NCI-H1436 (cell line): ENCODE data around the gene GATA3.

ENCODE experiments used
- DNase-seq: peaks from one replicate; lab custom pipeline; 2025; lab: John Stamatoyannopoulos, UW

GATA3 gene

GRCh38 chr10:8064436-8064835, 9.9 kb downstream of the GATA3 start:
- DNase-seq = no peak

- no peak for DNase-seq
These were observed 11.2 kb downstream of the GATA3 start for GRCh38 chr10:8065651-8066050.

DNA sequence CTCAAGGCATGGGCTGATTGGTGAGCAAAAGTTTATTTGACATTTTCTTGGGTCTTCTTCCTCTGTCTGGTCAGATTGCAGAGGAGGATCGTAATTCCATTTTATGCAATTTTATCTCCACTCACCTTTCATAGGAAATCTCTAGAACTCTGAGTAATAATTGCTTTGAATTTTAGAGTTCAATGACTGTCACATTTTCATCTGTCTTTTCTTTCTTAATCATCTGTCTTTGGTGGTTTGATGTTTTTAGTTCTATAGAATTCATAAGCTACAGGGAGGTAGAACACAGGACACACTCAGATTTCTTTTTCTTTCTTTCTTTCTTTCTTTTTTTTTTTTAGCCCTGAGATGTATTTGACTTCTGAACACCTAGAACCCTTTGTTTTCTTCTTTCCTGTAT, 11.6 kb downstream of the GATA3 start:
- no peak for DNase-seq

GRCh38 chr10:8066797-8067196, 12.3 kb downstream of the GATA3 start:
- DNase-seq = no peak

- no peak for DNase-seq
These were observed 14.6 kb downstream of the GATA3 start for GRCh38 chr10:8069108-8069507.

DNA sequence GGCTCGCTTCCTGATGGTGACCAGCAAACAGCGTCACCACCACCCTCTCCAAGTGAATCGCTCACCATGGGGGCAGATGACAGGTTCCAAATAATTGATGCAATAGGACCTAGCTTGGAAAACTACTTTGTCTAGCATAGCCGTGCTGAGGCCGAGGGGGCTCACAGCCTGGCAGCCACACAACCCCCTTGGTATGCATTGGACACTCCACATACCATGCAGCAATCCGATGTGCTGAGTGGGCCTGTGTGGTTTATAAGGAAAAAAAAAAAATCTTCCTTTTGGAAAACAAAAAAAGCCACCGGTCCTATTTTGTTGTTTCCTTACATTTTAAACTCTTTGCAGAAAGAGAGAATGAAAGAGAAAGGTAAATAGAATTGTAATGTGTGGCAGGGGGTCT, 15.1 kb downstream of the GATA3 start:
- no peak for DNase-seq

- no peak for DNase-seq
These were observed 16.0 kb downstream of the GATA3 start for GRCh38 chr10:8070440-8070839.

GRCh38 chr10:8071006-8071405, 16.5 kb downstream of the GATA3 start:
- no peak for DNase-seq

DNA sequence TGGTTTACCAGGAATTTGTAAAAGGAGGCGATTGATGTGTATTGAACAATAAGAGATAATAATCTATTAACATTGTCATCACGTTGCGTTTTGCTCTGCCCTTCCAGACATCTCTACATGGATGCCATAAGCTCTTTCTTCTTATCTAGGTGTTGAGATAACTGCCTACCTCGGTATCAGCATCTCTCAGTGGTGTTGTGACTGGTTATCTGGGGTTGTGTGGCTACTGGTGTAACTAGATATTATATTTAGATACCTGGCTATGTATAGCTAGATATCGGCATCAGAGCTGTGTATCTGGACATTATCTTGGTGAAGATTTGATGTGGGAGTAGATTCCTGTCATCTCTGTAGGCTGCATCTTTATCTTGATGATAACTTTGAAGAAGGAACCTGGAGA, 17.2 kb downstream of the GATA3 start:
- no peak for DNase-seq

GRCh38 chr10:8072211-8072610, 17.7 kb downstream of the GATA3 start:
- no peak for DNase-seq

GRCh38 chr10:8073691-8074416, 19.4 kb downstream of the GATA3 start:
- no peak for DNase-seq

GRCh38 chr10:8074881-8075280, 20.4 kb downstream of the GATA3 start:
- no peak for DNase-seq

DNA sequence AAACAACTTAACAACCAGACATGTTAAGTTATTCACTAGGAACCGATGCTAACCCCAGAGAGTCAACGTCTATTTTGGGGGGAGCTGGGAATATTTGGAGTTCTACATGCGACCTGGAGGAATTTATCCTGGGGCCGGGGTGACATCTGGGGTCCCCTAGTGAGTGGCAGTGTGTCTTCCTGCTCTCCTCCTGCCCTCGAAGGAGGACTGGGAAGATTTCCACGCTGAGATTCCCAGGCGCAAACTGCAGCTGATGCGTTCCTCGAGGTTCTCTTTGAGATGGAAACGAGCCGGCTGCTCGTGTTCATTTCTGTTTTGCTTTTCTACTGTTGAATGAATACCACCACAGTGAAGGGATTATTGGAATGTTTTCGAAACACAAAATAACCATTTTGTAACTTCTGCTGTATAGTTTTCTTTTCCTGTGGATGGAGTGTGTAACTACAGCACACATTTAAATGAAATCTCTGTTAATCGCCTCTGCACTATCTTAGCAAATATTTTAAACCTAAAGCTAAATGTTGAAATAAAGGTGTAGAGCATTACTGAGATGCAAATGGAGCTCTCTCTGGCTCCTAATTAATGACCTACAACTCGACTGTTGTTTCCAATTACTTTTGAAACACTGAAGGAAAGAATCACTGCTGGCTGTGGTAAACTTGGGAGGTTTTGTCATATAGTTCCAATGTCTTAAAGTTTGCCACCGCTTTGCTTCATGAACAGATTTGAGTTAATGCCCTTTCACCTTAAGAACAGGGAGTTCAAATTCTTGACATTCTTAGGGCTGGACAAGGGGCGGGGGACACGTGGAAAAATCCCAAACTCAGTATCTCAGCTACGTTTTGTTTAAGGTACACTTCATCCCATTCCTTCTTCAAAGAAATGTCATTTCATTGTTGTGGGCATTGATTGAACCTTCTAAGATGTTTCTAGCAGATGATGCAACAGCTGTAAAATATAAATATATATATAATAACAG, 21.1 kb downstream of the GATA3 start:
- DNase-seq = no peak

GRCh38 chr10:8076933-8077332, 22.4 kb downstream of the GATA3 start:
- no peak for DNase-seq

DNA sequence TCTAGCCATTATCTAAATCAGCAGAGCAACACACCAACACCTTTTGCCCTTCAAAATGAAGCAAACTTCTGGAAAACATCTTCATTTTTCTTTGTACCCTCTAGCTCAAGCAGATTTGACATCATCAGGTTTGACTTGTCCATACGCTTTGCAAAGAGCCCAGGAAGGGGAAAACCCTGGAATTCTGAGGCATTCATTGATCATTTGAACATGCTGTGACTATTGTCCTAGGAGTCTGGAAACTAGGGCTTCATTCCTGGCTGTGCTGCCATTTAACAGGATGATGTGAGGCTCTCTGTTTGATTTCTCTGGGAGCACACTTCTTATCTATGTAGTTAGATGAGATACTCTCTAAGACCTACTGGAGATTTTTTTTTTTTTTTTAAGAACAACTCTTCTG, 23.5 kb downstream of the GATA3 start:
- no peak for DNase-seq

- DNase-seq = no peak
These were observed 24.6 kb downstream of the GATA3 start for GRCh38 chr10:8079126-8079525.

GRCh38 chr10:8084799-8085198, 30.3 kb downstream of the GATA3 start:
- no peak for DNase-seq

DNA sequence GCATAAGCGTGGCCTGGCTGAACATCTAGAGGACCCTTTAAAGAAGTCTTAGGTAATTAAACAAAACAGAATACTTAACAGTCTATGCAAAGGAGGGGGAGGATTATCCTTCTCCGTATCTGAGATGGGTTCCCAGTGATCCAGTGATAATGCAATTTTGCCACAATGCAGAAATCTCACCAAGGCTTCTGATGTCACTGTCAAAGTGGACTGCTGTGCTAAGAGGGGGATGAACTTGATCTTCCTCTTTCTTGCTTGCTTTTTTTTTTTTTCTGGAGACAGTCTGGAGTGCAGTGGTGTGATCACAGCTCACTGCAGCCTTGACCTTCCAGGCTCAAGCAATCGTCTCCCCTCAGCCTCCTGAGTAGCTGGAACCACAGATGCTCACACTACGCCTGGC, 30.8 kb downstream of the GATA3 start:
- DNase-seq = no peak

DNA sequence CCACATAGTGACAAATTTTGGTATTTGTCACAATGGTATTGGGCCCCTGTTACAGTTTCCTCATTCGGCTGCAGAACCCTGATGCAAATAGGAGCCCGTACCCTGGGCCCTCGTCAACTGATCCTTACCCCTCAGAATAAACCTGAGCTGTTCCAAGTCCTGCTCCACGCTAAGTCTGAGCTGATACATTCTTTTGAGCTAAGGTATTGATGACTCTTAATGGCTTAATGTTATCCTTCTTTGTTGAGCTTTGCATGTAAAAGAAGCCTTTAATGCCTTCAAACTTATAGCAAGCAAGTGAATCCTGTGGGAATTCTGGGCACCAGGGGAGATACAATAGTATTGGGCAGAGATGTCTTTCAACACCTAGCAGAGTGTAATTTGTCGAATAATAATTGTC, 31.8 kb downstream of the GATA3 start:
- no peak for DNase-seq

- DNase-seq = no peak
These were observed 34.0 kb downstream of the GATA3 start for GRCh38 chr10:8088504-8088903.

DNA sequence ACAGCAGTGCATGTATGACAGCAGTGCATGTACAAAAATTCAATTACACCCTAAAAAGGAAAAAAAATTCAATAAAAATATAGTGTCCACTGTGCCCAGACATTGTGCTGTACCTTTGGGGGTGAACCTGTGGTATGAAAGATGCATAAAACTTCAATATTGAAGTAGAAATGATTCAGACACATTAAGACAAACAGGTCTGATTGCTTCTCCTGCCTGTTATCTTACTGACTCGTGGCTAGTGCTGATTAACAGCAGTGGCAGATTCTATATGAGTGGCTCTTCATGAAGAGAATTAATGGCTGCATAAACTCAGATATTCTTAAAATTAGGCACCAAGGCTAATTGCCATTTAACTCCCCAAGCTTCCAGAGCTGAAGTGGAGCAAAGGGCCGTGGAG, 37.9 kb downstream of the GATA3 start:
- no peak for DNase-seq

DNA sequence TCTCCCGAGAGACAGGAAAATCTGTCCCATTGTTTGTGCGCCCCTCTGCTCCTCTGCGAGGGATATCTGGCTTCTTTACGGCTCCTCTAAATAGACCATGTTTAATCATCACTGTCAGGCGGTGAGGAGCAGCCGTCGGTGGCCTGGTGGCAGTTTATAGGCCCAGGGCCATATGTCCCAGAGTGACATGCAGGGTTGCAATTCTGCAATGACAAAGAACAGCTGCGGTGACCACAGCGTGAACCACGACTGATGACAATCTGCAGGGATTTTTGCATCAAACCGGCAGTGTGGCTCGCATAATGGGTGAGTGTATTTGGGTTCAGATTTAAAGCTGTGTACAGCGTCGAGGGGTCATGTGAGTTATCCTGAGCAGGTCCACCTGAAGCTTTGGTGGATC, 41.5 kb downstream of the GATA3 start:
- no peak for DNase-seq

DNA sequence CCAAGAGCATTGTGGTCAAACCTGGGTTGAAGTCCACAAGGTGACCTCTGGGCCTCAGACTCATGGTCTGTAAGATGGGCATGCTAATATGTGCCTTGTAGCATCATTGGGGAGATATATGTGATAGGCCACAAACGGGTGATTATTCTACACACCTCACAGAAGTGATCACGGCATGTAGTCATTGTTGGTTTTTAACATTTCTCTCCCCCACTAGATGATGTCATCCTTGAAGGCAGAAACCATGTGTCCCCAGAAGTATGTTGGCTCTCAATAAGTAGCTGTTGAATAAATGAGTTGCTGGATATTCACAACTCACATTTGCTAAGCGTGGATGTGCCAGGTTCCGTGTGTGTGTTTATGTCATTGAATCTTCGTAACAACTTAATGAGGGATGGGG, 42.4 kb downstream of the GATA3 start:
- DNase-seq = no peak
